Stimulated activated CD4-positive, alpha-beta T cell treated with anti-CD3 and anti-CD28 coated beads, TNF-alpha, amount 100 ng/mL, for 24 hours (primary cell): ENCODE data around the gene PHTF2.

Experiments
- DNase-seq, 3 experiments: peaks; one replicate each; pipeline ENCODE4 v3.0.0-alpha.2; 2020; ENCODE audit warnings: low read depth in 3 of 3

The PHTF2 gene

DNA sequence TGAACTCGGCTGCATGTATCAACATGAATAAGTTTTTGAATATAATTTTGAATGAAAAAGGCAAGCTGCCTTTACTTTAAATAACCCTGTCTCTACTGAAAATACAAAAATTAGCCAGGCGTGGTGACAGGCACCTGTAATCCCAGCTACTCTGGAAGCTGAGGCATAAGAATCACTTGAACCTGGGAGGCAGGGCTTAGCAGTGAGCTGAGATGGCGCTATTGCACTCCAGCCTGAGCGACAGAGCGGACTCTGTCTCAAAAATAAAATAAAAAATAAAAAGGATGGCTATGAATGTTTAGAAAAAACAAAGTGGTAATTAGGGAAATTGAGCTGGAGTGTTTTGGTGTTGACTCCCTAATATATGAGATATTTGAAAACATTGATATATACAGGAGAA is 133.3 kb downstream of the PHTF2 start:
- DNase-seq = no peak

DNA sequence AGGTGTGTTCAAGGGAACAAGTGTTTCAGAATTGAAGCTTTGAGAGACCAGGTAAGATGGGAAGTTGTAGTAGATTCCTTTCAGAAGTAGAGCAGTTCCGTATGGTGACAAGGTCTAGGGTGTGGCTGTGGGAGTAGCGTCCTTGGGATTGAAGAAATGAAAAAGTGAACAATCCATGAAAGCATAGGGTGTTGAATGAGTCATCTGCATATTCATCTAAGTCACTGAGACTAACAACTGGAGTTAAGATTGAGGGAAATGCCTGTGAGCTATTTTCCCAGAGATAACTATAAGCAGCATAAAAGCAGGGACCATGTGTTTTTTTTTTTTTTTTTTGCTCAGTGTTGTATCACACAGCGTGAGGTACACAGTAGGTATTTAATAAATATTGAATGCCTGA is 134.8 kb downstream of the PHTF2 start:
- DNase-seq = no peak

DNA sequence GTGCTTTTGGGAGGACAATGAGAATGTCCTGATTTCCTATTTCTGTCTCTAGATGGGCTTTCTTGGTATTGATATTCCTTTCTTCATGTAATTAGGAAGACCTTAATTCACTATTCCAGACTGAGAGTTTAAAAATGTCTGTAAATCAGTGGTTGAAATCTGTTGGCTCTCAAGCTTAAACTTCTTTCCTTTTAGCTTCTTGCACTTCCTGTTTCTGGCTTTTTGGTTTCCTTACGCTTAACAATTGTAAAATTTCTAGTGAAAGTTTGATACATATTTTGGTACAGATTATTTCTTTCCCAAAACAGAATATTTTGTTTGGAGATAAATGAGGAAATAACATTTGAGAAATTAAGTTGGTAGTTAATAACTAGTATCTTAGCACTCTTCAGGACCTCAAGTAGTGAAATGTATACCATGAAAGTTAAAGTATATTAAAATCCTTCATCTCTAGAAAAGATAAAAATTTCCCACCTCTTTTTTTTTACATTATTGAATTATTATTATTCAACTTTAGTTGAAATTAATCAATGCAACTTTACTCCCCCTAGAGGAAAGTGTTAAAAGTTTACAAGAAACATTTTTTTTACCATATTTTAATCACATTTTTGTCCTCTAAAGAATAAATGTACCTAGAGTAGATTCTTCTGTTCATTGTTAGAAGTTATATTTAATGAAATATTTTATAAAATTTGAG is 137.2 kb downstream of the PHTF2 start:
- DNase-seq = no peak

DNA sequence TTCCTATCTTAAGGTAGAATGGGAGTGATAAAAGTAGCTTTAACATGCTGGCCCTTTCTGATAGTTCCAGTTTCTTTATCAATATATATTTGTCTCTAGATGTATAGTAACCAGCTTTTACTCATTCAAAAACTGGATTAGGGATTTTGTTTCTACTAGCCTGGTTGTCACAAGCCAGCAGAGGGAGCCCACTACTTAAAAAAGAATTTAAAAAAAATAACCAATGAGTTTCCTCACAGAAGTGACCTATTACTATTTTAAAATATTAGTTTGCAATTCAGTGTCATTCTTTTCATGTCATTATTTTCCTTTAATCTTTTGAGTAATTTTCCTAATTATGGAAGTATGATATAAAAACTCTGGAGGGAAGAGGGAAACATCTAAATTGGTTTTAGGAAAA is 142.1 kb downstream of the PHTF2 start:
- DNase-seq = no peak

DNA sequence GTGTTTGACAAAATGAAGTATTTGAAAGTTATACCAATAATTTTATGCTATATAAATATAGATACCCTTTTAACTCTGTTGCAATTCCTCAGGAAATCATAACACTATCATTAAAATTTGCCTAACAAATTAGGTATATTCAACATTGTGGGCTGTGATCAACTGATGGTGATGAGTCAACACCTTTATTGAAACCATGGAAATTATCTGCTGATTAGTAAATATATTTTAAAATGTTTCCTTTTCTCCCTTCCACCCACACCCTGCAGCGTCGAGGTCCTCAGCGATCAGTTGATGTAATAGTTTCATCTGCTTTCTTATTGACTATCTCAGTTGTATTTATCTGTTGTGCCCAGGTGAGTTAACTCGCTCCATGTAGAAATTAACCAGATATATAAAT is 143.9 kb downstream of the PHTF2 start:
- no peak for DNase-seq

DNA sequence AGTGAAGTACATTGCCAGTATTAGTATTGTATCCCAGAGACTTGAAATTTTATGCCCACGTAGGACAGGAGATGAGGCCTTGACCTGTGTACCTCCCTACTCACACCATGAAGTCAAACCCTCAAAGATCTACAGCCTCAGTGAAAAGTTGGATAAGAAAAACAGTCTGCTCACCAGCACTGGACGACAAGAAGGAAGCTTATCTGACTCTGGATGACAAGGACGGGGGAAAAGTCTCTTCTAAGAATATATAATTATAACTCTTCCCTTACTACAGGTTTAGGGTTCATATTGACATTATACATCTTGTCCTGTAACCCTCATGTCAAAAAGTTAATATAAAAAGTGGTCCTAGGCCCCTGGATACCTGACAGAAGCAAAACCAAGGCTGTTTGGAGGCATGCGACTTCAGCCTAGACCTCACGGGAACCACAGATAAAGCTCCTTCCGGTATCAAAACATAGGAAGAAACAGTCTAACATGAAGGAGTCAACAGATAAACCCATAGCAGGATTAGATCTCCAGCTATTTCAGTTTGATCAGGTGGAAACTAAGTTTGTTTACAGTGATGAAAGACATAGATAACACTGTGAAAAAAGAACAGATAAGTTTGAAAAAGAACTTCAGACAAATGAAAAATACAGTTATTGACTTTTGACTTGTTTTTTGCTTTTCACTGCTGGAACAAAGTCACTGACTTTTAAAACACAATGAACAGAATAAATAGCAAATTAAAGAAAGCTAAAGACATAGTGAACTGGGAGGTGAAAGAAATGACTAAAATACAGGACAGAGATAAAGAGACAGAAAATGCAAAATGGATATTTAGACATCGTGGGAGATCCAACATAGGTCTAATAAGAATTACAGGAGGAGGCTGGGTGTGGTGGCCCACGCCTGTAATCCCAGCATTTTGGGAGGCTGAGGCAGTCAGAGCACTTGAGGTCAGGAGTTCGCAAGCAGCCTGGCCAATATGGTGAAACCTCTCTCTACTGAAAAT is 145.9 kb downstream of the PHTF2 start:
- no peak for DNase-seq

DNA sequence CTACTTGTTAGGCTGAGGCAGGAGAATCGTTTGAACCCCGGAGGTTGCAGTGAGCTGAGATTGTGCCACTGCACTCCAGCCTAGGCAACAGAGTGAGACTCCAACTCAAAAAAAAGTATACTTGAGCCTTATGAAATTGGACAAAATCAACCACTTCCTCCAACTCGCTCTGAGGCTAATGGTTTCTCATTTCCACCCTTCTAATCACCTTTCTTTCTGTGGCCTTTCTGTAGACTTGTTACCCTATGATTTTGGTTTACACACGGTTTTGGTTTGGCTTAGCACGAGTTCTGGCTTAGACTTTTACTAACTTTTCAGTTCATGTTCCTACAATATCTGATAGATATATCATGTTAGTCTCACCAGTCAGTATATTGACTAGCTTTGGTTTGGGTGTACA is 152.0 kb downstream of the PHTF2 start:
- DNase-seq = no peak

DNA sequence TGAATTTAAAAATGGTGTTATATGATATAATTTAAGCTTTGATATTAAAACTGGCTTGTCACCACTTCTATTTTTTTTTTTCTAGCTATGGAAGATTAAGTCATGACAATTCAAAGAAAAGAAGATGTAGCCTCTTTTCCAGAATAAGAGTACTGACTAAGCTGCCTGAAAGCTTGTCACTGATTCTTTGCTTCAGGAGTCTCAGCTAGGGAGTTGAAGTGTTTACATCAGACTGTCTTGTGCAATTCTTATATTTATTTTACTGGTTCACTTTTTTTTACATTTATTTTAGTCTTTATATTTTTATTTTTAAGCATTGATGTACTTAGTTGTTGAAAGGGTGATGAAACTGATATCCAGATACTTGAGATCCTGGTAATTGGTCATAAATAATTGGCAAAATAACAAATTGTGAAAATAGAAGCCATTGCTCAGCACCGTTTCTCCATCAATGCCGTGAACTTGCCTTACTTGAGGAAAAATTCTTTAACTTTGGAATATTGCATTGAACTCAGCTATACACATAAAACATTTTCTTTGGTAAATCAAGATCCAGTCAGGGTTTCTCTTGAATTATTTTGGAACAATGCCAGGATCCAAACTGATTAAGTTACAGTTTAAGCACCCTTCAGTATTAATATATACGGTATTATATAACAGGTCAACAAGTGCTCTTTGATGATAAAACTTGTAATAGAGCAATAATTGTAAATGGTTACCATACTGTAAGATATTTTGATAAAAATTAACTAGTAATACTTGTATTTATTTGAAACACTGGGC is 156.4 kb downstream of the PHTF2 start:
- no peak for DNase-seq

DNA sequence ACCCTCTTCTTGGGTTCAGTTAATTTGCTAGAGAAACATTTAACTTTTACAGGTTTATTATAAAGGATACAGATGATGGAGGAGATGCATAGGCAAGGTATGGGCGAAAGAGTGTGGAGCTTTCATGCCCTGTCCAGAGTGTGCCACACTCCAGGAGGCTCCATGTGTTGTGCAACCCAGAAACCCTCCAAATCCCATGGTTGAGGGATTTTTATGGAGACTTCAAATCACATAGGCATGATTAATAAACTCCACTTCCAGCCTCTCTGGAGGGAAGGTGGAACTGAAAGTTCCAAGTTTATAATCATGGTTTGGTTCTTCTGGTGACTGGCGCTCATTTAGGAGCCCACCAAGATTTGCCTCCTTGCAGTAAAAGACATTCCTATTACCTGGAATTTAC is 159.9 kb downstream of the PHTF2 start:
- DNase-seq = no peak

DNA sequence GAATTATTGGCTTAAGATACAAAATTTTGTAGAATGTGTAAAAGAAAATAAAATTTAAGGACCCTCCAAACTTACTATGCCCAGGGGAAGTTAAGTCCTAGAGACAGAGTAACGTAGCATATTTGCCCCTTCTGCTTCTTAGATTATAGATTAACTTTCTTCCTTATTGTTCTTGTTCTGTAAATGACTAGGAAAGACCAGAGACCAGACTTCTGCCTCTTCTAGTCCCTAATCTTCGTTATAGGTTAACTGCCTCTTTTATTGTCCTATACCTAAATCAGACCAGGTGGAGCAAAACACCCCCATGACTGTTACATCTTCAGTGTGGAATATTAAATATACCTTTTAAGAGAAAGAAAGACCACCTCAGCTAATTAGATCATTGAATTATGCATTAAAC is 160.5 kb downstream of the PHTF2 start:
- no peak for DNase-seq

DNA sequence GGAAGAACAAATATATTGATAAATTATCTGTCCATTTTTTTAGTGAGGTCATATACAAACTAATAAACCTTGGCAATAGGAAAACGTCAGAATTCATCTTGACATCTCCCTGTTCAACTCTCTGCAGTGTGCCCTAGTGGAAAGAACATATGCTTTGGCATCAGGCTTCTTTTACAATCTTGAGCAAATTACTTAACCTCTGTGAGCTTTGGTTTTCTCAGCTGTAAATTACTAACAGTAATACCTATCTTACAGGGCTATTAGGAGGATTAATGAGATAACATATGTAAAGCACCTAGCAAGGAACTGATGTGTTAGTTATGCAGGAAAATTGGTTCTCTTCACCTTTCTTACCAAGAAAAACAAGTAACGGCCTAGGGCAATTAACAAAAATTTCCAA is 161.8 kb downstream of the PHTF2 start:
- DNase-seq = no peak

DNA sequence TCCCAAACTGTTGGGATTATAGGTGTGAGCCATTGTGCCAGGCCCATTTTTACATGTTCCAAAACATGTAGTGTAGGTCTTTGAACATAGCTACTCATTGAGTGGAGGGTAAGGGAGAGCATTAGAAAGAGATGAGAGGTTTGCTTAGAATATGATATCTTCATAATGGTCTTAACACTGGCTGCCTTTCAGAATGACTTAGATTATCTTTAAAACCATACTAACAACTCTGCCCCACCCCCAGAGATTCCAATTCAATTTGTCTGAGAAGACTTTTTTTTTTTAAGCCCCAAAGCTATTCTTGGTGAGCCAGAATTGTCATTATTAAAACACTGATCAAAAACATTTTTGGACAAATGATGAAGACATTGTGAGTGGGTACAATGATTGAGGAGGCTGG is 168.9 kb downstream of the PHTF2 start:
- DNase-seq = no peak

DNA sequence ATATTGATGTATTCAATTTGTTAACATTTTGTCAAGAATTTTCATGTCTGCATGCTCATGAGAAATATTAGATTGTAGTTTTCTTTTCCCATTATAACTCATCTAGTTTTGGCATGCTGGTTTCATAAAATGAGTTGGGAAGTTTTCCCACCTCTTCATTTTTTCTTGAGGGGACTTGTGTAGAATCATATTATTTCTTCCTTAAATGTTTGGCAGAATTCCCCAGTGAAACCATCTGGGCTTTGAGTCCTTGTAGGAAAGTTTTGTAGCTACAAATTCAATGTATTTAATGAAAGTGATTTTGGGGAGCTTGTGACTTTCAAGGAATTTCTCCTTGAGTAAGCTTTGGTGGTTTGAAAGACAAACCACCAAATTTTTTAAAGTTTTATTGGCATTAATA is 173.2 kb downstream of the PHTF2 start:
- no peak for DNase-seq

DNA sequence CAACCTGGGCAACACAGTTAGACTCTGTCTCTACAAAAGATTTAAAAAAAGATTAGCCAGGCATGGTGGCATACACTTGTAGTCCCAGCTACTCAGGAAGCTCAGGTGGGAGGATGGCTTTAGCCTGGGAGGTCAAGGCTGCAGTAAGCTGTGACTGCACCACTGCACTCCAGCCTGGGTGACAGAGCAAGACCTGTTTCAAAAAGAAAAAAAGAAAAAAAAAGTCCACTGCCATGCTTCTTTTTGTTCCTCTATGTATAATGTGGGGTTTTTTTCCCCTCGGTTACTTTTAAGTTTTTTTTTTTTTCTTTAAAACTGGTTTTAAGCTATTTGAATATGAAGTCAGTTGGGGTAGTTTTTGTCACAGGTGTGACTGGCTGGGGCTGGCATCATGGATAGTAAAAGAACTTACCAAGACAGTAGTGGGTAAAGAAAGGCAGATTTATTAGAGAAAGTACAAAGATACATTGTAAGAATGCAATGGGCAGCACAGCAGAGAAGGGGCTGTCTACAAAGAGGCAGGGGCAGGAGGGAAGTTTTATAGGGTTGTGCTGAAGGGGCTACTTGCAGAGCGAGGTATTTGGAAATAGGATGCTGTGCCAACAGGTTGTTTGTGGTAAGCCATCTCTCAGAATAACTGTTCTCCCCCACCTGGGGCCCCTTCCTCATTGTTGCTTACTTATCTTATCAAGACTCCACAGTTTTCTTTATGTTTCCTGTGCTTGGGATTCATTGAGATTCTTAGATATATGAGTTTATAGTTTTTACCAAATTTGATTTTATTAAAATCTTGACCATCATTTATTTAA is 177.3 kb downstream of the PHTF2 start:
- no peak for DNase-seq

DNA sequence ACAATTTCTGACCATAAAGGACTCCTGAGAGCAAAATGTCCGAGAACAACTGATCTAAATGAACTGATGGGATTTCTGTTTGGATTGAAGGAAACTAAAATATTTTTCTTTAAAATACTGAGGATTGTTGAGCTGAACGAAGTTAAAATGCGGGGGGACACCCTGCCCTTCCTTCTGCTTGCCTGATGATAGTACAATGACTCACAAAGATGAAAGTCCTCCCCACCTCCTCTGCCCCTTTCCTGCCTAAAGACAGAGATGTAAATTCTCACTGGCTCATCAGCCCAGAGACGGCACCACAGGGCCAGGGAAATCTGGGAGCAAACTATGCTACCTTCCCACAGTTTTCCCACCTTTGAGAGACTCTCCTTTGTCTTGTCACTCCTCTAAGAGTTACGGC is 180.6 kb downstream of the PHTF2 start:
- no peak for DNase-seq

DNA sequence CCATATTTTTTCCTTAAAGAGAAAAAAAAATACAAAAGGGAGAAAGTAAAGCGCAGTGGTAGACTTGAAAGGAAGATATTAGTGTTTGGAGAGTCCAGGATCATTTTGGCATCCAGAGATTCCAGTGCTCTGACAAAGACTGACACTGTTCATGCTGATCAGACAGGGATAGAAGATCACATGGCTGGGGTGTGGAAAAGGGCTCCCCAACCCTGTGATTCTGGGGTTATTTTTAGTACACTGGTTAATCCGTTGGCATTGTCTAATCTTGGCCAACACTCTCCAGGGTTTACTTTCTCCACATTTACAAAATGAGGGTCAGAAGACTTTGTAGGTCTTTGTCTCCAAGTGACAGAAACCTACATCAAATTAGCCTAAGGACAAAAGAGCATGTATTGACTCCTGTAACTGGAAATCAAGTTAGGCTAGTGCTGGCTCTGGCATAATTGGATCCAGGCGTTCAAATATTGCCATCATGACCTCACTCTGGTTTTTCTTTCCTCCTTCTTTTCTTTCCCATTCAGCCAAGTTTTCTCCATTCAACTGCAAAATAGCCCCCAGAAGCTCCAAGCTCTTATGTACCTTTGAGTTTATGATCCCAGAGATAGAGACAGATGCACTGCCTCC is 181.6 kb downstream of the PHTF2 start:
- no peak for DNase-seq

DNA sequence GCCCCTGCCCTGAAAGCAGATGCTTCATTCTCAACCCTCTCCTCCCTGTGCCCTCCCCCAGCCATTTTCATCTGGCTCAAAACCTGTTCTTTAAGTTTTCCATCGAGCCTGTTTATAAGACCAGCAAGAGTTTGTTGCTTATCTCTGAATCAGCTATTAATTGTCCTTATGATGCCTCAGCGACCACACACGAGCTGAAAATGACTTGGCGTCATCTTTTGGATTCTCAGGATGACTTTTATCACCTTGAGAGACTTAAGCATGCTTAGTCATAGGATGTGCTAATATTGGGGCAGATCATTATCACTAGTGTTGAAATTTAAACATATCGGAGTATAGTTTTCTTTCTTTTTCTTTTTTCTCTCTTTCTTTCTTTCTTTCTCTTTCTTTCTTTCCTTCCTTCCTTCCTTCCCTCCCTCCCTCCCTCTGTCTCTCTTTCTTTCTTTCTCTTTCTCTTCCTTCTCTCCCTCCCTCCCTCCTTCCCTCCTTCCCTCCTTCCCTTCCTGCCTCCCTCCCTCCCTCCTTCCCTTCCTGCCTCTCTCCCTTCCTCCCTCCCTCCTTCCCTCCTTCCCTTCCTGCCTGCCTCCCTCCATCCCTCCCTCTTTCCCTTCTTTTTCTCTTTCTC is 184.5 kb downstream of the PHTF2 start:
- peak in 2 of 3 experiments; percentile 4 to 12 for DNase-seq

DNA sequence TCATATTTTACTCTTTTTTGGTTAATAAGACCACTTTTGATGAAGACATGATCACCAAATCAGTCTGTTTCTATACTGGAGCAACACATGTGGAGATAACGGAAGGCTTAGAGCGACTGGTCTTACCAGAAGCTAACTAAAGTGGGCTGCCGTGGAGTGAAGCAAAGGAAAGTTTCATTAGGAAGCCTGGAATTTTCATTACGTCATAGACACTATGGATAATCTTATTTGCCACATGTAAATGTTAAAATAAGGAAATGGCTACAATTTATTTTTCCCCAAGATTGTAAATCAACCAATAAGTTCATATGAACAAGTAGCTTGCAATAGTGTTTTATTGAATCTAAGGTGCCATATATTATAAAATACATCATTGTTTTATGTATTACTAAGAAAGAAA is 185.4 kb downstream of the PHTF2 start:
- DNase-seq = no peak

DNA sequence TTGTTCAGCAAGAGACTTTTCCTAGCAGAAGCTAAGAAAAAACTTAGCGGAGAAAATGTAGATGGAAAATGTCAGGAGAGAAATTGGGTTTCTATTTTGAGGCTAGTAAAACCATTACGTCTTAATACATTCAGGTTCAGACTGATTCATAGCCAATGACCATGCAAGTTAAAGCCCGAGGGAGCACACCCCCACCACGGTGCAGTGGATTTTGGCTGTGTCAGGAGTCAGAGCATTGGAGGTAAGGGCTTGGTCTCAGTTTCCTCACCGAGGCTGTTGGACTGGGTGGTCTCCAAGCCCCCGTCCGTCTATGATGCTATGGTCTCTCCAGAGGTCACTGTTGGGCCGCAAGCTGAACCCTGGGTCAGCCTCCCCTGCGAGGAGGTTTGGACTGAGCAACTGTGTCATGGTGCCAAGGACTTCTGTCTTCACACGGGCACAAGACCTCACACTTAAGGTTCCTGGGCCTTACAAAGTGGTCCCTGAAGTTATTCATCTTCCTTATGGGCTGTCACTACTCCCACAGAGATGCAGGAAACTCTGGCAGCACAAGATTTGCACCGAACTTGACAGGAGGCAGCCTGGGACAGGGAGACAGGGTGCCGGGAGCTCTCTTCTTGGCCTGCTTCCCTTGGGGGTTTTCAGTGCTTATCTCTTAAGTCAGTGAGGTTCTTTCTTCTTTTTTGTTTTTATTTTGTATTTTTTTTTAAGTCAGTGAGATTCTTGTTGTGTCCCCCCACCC is 186.8 kb downstream of the PHTF2 start:
- DNase-seq = no peak

DNA sequence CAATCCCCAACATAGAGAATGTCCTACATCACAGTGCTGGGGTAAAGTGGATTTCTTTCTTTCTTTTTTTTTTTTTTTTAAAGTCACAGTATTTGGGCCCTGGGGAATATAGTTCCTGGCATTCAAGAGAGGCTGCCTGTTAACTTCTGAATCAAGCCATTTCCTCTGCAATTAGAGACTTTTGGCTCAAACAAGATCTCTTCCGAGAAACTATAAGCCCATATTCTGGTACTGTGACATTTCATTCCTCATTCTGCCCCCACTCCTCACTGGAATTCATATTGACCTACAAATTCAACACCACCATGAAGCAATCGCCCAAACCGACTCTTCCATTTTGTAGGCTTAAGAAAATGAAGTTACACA is 187.4 kb downstream of the PHTF2 start:
- no peak for DNase-seq
